Measurements from ENCODE around the gene FRMD5. TPM values are rescaled to one million over a fixed set of nuclear protein-coding genes. Genes with fewer than 3 reads are reported as not detected.

Gene FRMD5
- total RNA-seq (not detected in 2 replicates), polyA plus RNA-seq (0.14 TPM in 1 of 2 replicates, not detected in the other), polyA minus RNA-seq (not detected in 2 replicates)
- total RNA-seq (2013): 0.02 TPM

- H3K4me3 Mint-ChIP-seq: peak within 1 kb of the TSS; percentile 90
- Histone ChIP-seq H3K27me3 (replicated peaks in 1 of 4; ENCODE audit: control extremely low read depth in 1 of 4, control insufficient read depth in 3 of 4, insufficient read depth in 4 of 4, low read length in 3 of 4) (peaks cover 0 to 50% (median 40%) of the 10 kb centered on the region in 4 experiments), H3K9ac (ENCODE audit: low read length) (peak within 1 kb of the TSS; percentile 78), H3K79me2 (ENCODE audit: control insufficient read depth, insufficient read depth, low read length) (no peaks in the 10 kb centered on the region), H3K4me1 (ENCODE audit: control insufficient read depth in 2 of 2, insufficient read depth in 2 of 2, low read length in 2 of 2) (peaks cover 18 to 23% of the 10 kb centered on the region in 2 donors), H3K36me3 (replicated peaks in 1 of 2; ENCODE audit: control extremely low read depth in 1 of 2, control insufficient read depth in 1 of 2, extremely low read depth in 1 of 2, insufficient read depth in 2 of 2, low read length in 1 of 2) (no peaks in the 10 kb centered on the region), H3K27ac (ENCODE audit: low read length in 2 of 2) (no peak within 1 kb of the TSS), H2AFZ (ENCODE audit: insufficient read depth, low read depth, low read length, poor library complexity, severe bottlenecking) (peak within 1 kb of the TSS; percentile 85), H3K9me3 (ENCODE audit: control extremely low read depth in 1 of 3, control insufficient read depth in 2 of 3, insufficient read depth in 1 of 3, low read length in 2 of 3) (peaks cover 0 to 13% (median 1%) of the 10 kb centered on the region in 3 donors), H3K4me2 (replicated peaks; ENCODE audit: low read depth, low read length, poor library complexity, severe bottlenecking) (peak within 1 kb of the TSS; percentile 98), H3K4me3 (ENCODE audit: control extremely low read depth in 1 of 5, extremely low read depth in 1 of 5, insufficient read depth in 1 of 5, low read depth in 2 of 5, low read length in 4 of 5) (peak within 1 kb of the TSS; percentile 38 to 73 (median 54)), H4K20me1 (ENCODE audit: control insufficient read depth, insufficient read depth, low read length, poor library complexity, severe bottlenecking) (no peaks in the 10 kb centered on the region)
- H3K9me3 Mint-ChIP-seq (ENCODE audit: insufficient read depth): no peaks in the 10 kb centered on the region
- CTCF ChIA-PET: interaction anchor here (0.6 kb wide), 1 partner anchor 148 kb away, joined by 3 read pairs; no protein-coding TSS in a partner anchor
- H3K27me3 Mint-ChIP-seq: peaks cover 69% of the 10 kb centered on the region
- POLR2A ChIA-PET: no interaction called here
- H3K27ac Mint-ChIP-seq: peak within 1 kb of the TSS; percentile 76
- 2% methylated on average over 41 of the region's 43 CpGs for WGBS (ENCODE audit: insufficient coverage)
- no peak for TF ChIP-seq EZH2 (IDR thresholded peaks at IDR 0.05; ENCODE audit: borderline replicate concordance, insufficient read depth, low read depth, low read length, poor library complexity, severe bottlenecking)
- TF ChIP-seq CTCF (IDR thresholded peaks at IDR 0.05): no peak
- intact Hi-C loops (cut with micrococcal nuclease): loop anchor here (1.0 kb wide), 2 partner anchors 93 to 232 kb away; partner anchors contain the start of genes CTDSPL2 and GOLM2
- DNase-seq: peak; percentile 92
- peak; percentile 97 for ATAC-seq (ENCODE audit: low read depth)
- peaks cover 21% of the 10 kb centered on the region for H3K4me1 Mint-ChIP-seq
Measured at GRCh38 chr15:44195151-44195740, at the start of gene FRMD5. TSS of gene FRMD5 (minus strand) at chr15:44195271.

- H3K4me1 Mint-ChIP-seq: no peaks in the 10 kb centered on the region
- CTCF ChIA-PET: no interaction called here
Measured at GRCh38 chr15:44243829-44244228, 48.8 kb upstream of the FRMD5 start.

More at GRCh38 chr15:44243829-44244228, 48.8 kb upstream of the FRMD5 start:
- no peaks in the 10 kb centered on the region for H3K9me3 Mint-ChIP-seq (ENCODE audit: insufficient read depth)
- H3K79me2 ChIP-seq (ENCODE audit: control insufficient read depth, insufficient read depth, low read length): no peaks in the 10 kb centered on the region
- H3K27me3 Mint-ChIP-seq: peaks cover 7% of the 10 kb centered on the region
- no peak overlapping the region for H3K4me3 ChIP-seq (ENCODE audit: control extremely low read depth in 1 of 5, extremely low read depth in 1 of 5, insufficient read depth in 1 of 5, low read depth in 2 of 5, low read length in 4 of 5)
- WGBS (ENCODE audit: insufficient coverage): 100% methylated on average over 2 of the region's 3 CpGs
- POLR2A ChIA-PET: no interaction called here
- H2AFZ ChIP-seq (ENCODE audit: insufficient read depth, low read depth, low read length, poor library complexity, severe bottlenecking): no peak overlapping the region
- H4K20me1 ChIP-seq (ENCODE audit: control insufficient read depth, insufficient read depth, low read length, poor library complexity, severe bottlenecking): no peaks in the 10 kb centered on the region
- no peaks in the 10 kb centered on the region for H3K36me3 ChIP-seq (replicated peaks in 1 of 2; ENCODE audit: control extremely low read depth in 1 of 2, control insufficient read depth in 1 of 2, extremely low read depth in 1 of 2, insufficient read depth in 2 of 2, low read length in 1 of 2)
- H3K4me3 Mint-ChIP-seq: no peak overlapping the region
- H3K9me3 ChIP-seq (ENCODE audit: control extremely low read depth in 1 of 3, control insufficient read depth in 2 of 3, insufficient read depth in 1 of 3, low read length in 2 of 3): no peaks in the 10 kb centered on the region
- H3K27me3 ChIP-seq (replicated peaks in 1 of 4; ENCODE audit: control extremely low read depth in 1 of 4, control insufficient read depth in 3 of 4, insufficient read depth in 4 of 4, low read length in 3 of 4): no peaks in the 10 kb centered on the region
- no peaks in the 10 kb centered on the region for H3K4me1 ChIP-seq (ENCODE audit: control insufficient read depth in 2 of 2, insufficient read depth in 2 of 2, low read length in 2 of 2)
- H3K4me2 ChIP-seq (replicated peaks; ENCODE audit: low read depth, low read length, poor library complexity, severe bottlenecking): no peak overlapping the region
- intact Hi-C loops (cut with micrococcal nuclease): no loop called here
- H3K27ac ChIP-seq (ENCODE audit: low read length in 2 of 2): no peak overlapping the region
- DNase-seq (no peak), ATAC-seq (ENCODE audit: low read depth) (no peak)
- no peak for TF ChIP-seq EZH2 (IDR thresholded peaks at IDR 0.05; ENCODE audit: borderline replicate concordance, insufficient read depth, low read depth, low read length, poor library complexity, severe bottlenecking)
- no peak for TF ChIP-seq CTCF (IDR thresholded peaks at IDR 0.05)
- H3K9ac ChIP-seq (ENCODE audit: low read length): no peak overlapping the region
- H3K27ac Mint-ChIP-seq: no peak overlapping the region
